NCI-H1694 treated with DMSO at 0.1 percent for 48 hours (cell line): ENCODE measurements around the gene SLC25A34.

Source experiments
- DNase-seq: peaks from one replicate; lab custom pipeline; 2025; lab: John Stamatoyannopoulos, UW

Gene SLC25A34

GRCh38 chr1:15753776-15754175 is 17.7 kb downstream of the SLC25A34 start:
- no peak for DNase-seq

GRCh38 chr1:15755021-15755645 is 19.1 kb downstream of the SLC25A34 start:
- no peak for DNase-seq

- DNase-seq = no peak
Observed at GRCh38 chr1:15755646-15756040, 19.6 kb downstream of the SLC25A34 start.

- DNase-seq = no peak
Observed at GRCh38 chr1:15756143-15757015, 20.3 kb downstream of the SLC25A34 start.

GRCh38 chr1:15757016-15757543 is 21.0 kb downstream of the SLC25A34 start:
- DNase-seq = no peak

- DNase-seq = no peak
Observed at GRCh38 chr1:15757575-15758342, 21.7 kb downstream of the SLC25A34 start.

GRCh38 chr1:15758343-15758931 is 22.4 kb downstream of the SLC25A34 start, which contains the start of gene FBLIM1:
TSS of gene FBLIM1 (plus strand) at chr1:15758795. CDS start at chr1:15764984, 6,189 bp downstream.
- no peak for DNase-seq

GRCh38 chr1:15758953-15759661 is 23.0 kb downstream of the SLC25A34 start:
- DNase-seq = no peak

GRCh38 chr1:15760520-15761211 is 24.6 kb downstream of the SLC25A34 start:
- DNase-seq = no peak

- DNase-seq = no peak
Observed at GRCh38 chr1:15761366-15762128, 25.5 kb downstream of the SLC25A34 start.

GRCh38 chr1:15762546-15762945 is 26.5 kb downstream of the SLC25A34 start:
- DNase-seq = no peak

GRCh38 chr1:15764269-15764764 is 28.3 kb downstream of the SLC25A34 start:
- no peak for DNase-seq

- no peak for DNase-seq
Observed at GRCh38 chr1:15764890-15765289, 28.8 kb downstream of the SLC25A34 start.

- DNase-seq = no peak
Observed at GRCh38 chr1:15765495-15766194, 29.6 kb downstream of the SLC25A34 start.

- DNase-seq = no peak
Observed at GRCh38 chr1:15767941-15768340, 31.9 kb downstream of the SLC25A34 start.

- no peak for DNase-seq
Observed at GRCh38 chr1:15768388-15768787, 32.3 kb downstream of the SLC25A34 start.

- no peak for DNase-seq
Observed at GRCh38 chr1:15770313-15770962, 34.4 kb downstream of the SLC25A34 start.

GRCh38 chr1:15771836-15772515 is 35.9 kb downstream of the SLC25A34 start:
- DNase-seq = no peak
